ENCODE data around the gene VPS36. TPM values are rescaled to one million over a fixed set of nuclear protein-coding genes. Genes with fewer than 3 reads are reported as not detected.
"Not testable (repeated sequence)": the region's sequence is repeated elsewhere in the genome, so short reads cannot be mapped to it uniquely, and the experiment has no call there.

The VPS36 gene
- total and polyA plus RNA-seq, 7 donors: 22.3 to 85.0 (median 52.8) TPM

DNA sequence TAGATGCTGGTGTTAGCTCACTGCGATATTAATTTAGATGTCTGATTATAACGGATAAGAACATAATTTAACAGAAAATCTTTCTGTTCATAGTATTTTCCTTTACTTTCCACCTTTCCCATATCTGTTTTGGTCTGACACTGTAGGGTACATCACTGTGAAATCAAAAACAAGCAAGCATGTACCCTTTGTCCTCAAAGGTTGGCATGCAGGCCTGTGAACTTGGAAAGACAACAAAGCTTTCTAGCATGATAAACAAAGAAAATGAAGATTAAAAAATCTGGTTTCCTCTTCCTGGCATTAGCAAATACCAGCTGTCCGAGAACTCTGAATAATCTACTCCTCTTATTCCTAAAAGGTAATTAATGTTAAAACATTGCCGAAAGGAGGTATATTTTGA is 76.0 kb downstream of the VPS36 start:
- Histone ChIP-seq H3K9me3 (no peaks in the 10 kb centered on the region), H3K4me1 (no peaks in the 10 kb centered on the region), H3K27me3 (no peaks in the 10 kb centered on the region), H3K27ac (no peak overlapping the region), H3K36me3 (no peaks in the 10 kb centered on the region), H3K4me3 (no peak overlapping the region)
- intact Hi-C loops (cut with DNase I): no loop called here
- no peak for DNase-seq
- 95% methylated on average over 4 of the region's 4 CpGs for WGBS, 2 donors
- TF ChIP-seq, protein P1, sequence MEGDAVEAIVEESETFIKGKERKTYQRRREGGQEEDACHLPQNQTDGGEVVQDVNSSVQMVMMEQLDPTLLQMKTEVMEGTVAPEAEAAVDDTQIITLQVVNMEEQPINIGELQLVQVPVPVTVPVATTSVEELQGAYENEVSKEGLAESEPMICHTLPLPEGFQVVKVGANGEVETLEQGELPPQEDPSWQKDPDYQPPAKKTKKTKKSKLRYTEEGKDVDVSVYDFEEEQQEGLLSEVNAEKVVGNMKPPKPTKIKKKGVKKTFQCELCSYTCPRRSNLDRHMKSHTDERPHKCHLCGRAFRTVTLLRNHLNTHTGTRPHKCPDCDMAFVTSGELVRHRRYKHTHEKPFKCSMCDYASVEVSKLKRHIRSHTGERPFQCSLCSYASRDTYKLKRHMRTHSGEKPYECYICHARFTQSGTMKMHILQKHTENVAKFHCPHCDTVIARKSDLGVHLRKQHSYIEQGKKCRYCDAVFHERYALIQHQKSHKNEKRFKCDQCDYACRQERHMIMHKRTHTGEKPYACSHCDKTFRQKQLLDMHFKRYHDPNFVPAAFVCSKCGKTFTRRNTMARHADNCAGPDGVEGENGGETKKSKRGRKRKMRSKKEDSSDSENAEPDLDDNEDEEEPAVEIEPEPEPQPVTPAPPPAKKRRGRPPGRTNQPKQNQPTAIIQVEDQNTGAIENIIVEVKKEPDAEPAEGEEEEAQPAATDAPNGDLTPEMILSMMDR (IDR thresholded peaks at IDR 0.05): no peak
- TF ChIP-seq POLR2AphosphoS5 (IDR thresholded peaks at IDR 0.05) (no peak), POLR2A (IDR thresholded peaks at IDR 0.05) (no peak), EP300 (IDR thresholded peaks at IDR 0.05) (no peak)

DNA sequence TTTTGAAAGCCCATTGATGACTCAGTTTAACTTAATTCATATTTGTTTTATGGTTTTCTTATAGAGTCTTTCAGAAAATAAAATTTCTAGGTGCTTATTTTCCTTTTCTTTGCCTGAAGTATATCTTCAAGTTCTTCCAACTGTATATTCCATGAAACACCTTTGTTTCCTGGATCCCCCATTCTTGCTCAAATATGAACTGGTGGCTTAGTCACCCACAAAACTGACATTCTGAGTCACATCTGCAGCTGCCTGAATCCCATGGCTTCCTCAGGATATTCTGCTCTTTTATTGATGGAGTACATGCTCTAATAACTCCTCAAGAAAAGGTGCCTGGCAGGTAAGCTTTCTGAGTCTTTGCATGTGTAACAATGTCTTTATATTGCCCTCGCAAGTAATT is 77.2 kb downstream of the VPS36 start:
- H3K36me3 ChIP-seq; H3K27me3 ChIP-seq; intact Hi-C loops (cut with DNase I); H3K9me3 ChIP-seq; H3K4me3 ChIP-seq; DNase-seq; H3K27ac ChIP-seq; H3K4me1 ChIP-seq: not testable (repeated sequence)
- 94% methylated on average over 1 of the region's 1 CpG for WGBS, 2 donors

DNA sequence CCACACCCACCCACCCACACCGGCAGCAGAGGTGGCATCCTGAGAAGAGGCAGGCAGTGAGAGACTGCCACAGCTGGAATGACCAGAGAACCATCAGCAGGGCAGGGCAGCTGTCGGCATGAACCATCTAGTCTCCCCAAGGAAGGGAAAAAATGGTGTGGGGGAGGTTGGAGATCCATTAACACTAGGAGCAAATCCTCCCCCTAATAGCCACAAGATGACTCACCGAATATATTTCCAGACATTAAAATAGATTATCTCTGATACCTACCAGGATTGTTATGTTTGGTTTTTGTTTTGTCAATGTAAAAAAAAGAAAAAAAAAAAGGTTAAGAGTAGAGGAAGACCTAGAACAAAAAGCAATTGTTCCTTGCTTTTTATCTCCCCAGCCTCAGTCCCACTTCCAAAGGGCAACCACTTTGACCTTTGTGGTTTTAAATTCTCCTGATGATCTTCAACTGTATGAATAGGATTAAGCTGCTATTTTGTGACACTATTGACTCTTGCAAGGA is 78.6 kb downstream of the VPS36 start:
- Histone ChIP-seq H3K4me1 (no peaks in the 10 kb centered on the region), H3K27ac (no peak overlapping the region), H3K27me3 (no peaks in the 10 kb centered on the region), H3K36me3 (no peaks in the 10 kb centered on the region), H3K9me3 (no peaks in the 10 kb centered on the region), H3K4me3 (no peak overlapping the region)
- intact Hi-C loops (cut with DNase I): no loop called here
- WGBS, 2 donors: 64 to 89% methylated on average over 3 of the region's 3 CpGs
- TF ChIP-seq, protein P1 (IDR thresholded peaks at IDR 0.05): no peak
- TF ChIP-seq POLR2AphosphoS5 (IDR thresholded peaks at IDR 0.05) (no peak), EP300 (IDR thresholded peaks at IDR 0.05) (no peak), POLR2A (IDR thresholded peaks at IDR 0.05) (no peak)
- no peak for DNase-seq

DNA sequence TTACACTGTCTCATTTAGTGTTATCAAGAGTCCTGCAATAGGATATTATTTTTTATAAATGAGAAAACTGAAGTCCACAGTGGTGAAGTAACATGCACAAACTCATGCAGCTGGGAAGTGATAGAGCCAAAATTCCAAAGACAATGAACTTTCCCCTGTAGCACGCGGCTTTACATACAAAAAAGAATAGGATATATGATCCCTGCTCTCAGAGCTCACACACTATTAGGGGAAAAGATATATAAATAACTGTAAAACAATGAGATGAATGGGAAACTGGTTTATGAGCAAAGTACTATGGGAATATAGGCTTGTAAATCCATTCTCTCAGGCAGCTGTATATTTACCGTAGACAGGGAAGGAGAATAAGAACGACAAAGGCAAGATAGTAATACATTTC is 84.1 kb downstream of the VPS36 start:
- intact Hi-C loops (cut with DNase I): no loop called here
- no peaks in the 10 kb centered on the region for H3K36me3 ChIP-seq

More for the DNA sequence above, 84.1 kb downstream of the VPS36 start:
- no peaks in the 10 kb centered on the region for H3K4me1 ChIP-seq
- H3K27ac ChIP-seq: no peak overlapping the region
- no peak overlapping the region for H3K4me3 ChIP-seq
- WGBS, 2 donors: 43 to 66% methylated on average over 4 of the region's 4 CpGs
- TF ChIP-seq POLR2AphosphoS5 (IDR thresholded peaks at IDR 0.05) (no peak), EP300 (IDR thresholded peaks at IDR 0.05) (no peak), POLR2A (IDR thresholded peaks at IDR 0.05) (no peak)
- TF ChIP-seq, protein P1 (IDR thresholded peaks at IDR 0.05): no peak
- DNase-seq: no peak
- H3K27me3 ChIP-seq: no peaks in the 10 kb centered on the region
- no peaks in the 10 kb centered on the region for H3K9me3 ChIP-seq

Small RNA genes lying within 50 kb of the gene (small RNA-seq; reads per million reads assigned to genes)
- 0 reads per million in 3 donors for gene RNY4P24

Other genes with a start within 250 kb of the VPS36 start
- gene THSD1, start 44.5 kb downstream of the VPS36 start, total RNA-seq: 1 to 10 TPM; 3.0 to 6.4 (median 4.8) TPM
- 1 to 10 TPM in 1 of 3 donors, under 1 TPM in 1, not detected in 1; 0.60 to 1.6 TPM for gene THSD1, start 44.5 kb downstream of the VPS36 start, polyA plus RNA-seq
- gene CKAP2, start 4.8 kb upstream of the VPS36 start, total RNA-seq: 10 to 100 TPM in 1 of 4 donors, 1 to 10 TPM in 3; 5.8 to 10.2 (median 7.1) TPM
- gene CKAP2, start 4.8 kb upstream of the VPS36 start, polyA plus RNA-seq: 10 to 100 TPM in 1 of 3 donors, 1 to 10 TPM in 2; 3.0 to 10.5 (median 6.2) TPM
- 1 to 10 TPM in 3 of 4 donors, under 1 TPM in 1; 0.95 to 4.3 (median 3.7) TPM for gene HNRNPA1L2, start 191.8 kb upstream of the VPS36 start, total RNA-seq
- gene HNRNPA1L2, start 191.8 kb upstream of the VPS36 start, polyA plus RNA-seq: 1 to 10 TPM; 2.8 to 6.2 (median 3.6) TPM
- 10 to 100 TPM; 21.9 to 48.5 (median 39.4) TPM for gene SUGT1, start 202.2 kb upstream of the VPS36 start, total RNA-seq
- 10 to 100 TPM; 34.8 to 49.0 (median 42.9) TPM for gene SUGT1, start 202.2 kb upstream of the VPS36 start, polyA plus RNA-seq

Measured in sigmoid colon (tissue), 7 donors.